Activated naive CD4-positive, alpha-beta T cell treated with anti-CD3 and anti-CD28 coated beads, Interleukin-2, amount 50 U/mL, for 72 hours (primary cell): ENCODE data around the gene MRFAP1L1. TPM values are rescaled to one million over a fixed set of nuclear protein-coding genes. Genes with fewer than 3 reads are reported as not detected.

Source experiments
- ATAC-seq, 2 donors: fragments of 150-1000 bp; cut with Tn5 transposase; 2 replicates each; pipeline ENCODE4 v1.10.0; 2021; ENCODE audit warnings: mild to moderate bottlenecking in 2 of 2, moderate library complexity in 2 of 2
- DNase-seq, 2 donors: peaks; one replicate each; pipeline ENCODE4 v3.0.0; 2021 to 2022; ENCODE audit warnings: low spot score in 2 of 2
- H3K27ac Mint-ChIP-seq, 2 donors: one replicate each; pipeline ENCODE4 v1.8.0; 2022; ENCODE audit warnings: mild to moderate bottlenecking in 2 of 2, mixed read lengths in 2 of 2
- H3K36me3 Mint-ChIP-seq, 2 donors: one replicate each; pipeline ENCODE4 v1.8.0; 2022; ENCODE audit warnings: mixed read lengths in 2 of 2
- H3K9me3 Mint-ChIP-seq, 2 donors: one replicate each; pipeline ENCODE4 v1.8.0; 2022; ENCODE audit warnings: mixed read lengths in 2 of 2
- total RNA-seq, 2 donors: library from RNA; stranded (reverse); gene quantifications; one replicate each; pipeline ENCODE4 v1.2.3, GENCODE V29; 2022

The MRFAP1L1 gene
- total RNA-seq, 2 donors from 2014 or later, result 23.1 to 40.5 TPM

- Mint-ChIP-seq H3K36me3 (no peaks in the 10 kb centered on the region), H3K27ac (no peak overlapping the region), H3K9me3 (no peaks in the 10 kb centered on the region)
- ATAC-seq, result no peak
- DNase-seq, result no peak
Observed at GRCh38 chr4:6662591-6662990, 47.1 kb downstream of the MRFAP1L1 start.

DNA sequence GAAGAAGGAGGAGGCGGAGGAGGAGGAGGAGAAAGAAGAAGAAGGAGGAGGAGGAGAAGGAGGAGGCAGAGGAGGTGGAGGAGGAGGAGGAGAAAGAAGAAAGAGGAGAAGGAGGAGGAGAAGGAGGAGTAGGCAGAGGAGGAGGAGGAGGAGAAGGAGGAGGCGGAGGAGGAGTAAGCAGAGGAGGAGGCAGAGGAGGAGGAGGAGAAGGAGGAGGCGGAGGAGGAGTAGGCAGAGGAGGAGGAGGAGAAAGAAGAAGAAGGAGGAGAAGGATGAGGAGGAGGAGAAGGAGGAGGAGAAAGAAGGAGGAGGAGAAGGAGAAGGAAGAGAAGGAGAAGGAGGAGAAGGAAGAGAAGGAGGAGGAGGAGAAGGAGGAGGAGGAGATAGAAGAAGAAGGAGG is 49.2 kb downstream of the MRFAP1L1 start:
- ATAC-seq, result no peak
- Mint-ChIP-seq H3K27ac (no peak overlapping the region), H3K9me3 (no peaks in the 10 kb centered on the region), H3K36me3 (no peaks in the 10 kb centered on the region)
- no peak for DNase-seq

DNA sequence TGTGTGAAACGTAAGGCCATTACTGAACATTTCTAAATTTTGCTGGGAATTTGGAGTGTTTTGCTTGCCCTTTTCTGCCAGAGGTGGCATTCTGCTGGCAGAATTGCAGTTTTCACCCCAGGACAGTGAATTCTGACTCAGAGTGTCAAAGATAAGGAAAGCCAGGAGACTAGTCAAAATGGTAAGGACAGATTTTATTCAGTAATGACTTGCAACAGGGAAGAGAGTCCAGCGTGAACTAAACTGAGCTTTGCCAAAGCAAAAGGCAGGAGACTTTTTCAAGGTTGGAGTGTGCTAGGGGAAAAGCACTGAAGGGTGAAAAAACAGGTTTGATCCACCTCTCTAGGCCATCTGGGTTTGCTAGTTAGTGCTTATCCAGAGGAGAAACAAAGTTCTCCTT is 49.8 kb downstream of the MRFAP1L1 start:
- H3K27ac Mint-ChIP-seq, result no peak overlapping the region

GRCh38 chr4:6658597-6659075 is 51.0 kb downstream of the MRFAP1L1 start:
- DNase-seq (peak in 1 of 2 donors; percentile 56), ATAC-seq (peak; percentile 74 to 80)
- peaks cover 0 to 4% of the 10 kb centered on the region in 2 donors for H3K9me3 Mint-ChIP-seq
- no peak overlapping the region for H3K27ac Mint-ChIP-seq
- H3K36me3 Mint-ChIP-seq, result peaks cover 0 to 6% of the 10 kb centered on the region in 2 donors

More for the DNA sequence above, 49.8 kb downstream of the MRFAP1L1 start:
- Mint-ChIP-seq H3K9me3 (no peaks in the 10 kb centered on the region), H3K36me3 (no peaks in the 10 kb centered on the region)
- ATAC-seq (no peak), DNase-seq (no peak)

DNA sequence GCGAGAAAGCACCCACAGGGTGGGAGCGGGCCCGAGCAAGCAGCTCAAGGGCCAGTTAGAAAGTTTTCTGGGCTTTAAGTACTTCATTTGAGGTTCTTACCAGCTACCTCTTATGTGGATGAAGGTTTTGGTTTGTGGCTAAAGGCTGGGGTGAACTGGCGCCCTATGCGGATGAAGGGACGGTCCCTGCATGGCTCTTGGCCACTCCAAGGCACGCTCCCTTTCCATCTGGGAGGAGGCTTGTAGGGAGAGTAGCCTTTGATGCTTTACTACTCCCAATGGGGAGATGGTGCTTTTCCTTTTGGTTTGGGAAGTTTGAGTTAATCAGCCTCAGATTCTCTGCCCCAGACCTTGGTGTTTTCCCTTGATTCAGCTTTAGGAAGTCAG is 51.5 kb downstream of the MRFAP1L1 start:
- peak in 1 of 2 donors; percentile 74 for ATAC-seq
- Mint-ChIP-seq H3K36me3 (peaks cover 0 to 6% of the 10 kb centered on the region in 2 donors), H3K9me3 (peaks cover 0 to 4% of the 10 kb centered on the region in 2 donors), H3K27ac (no peak overlapping the region)
- no peak for DNase-seq

Other genes with a start within 250 kb of the MRFAP1L1 start
- gene PPP2R2C, start 237.3 kb downstream of the MRFAP1L1 start, total RNA-seq, result not detected
- 10 to 100 TPM; 13.9 to 21.4 TPM for gene MAN2B2, start 134.7 kb downstream of the MRFAP1L1 start, total RNA-seq
- gene MRFAP1, start 69.2 kb downstream of the MRFAP1L1 start, total RNA-seq, result 100 to 1,000 TPM in 1 of 2 donors, 10 to 100 TPM in 1; 72.7 to 114 TPM
- 1 to 10 TPM in 1 of 2 donors, not detected in 1; 1.7 TPM for gene S100P, start 16.0 kb downstream of the MRFAP1L1 start, total RNA-seq
- 10 to 100 TPM in 1 of 2 donors, 1 to 10 TPM in 1; 7.2 to 15.9 TPM for gene BLOC1S4, start 6.3 kb upstream of the MRFAP1L1 start, total RNA-seq
- gene KIAA0232, start 72.9 kb upstream of the MRFAP1L1 start, total RNA-seq, result 10 to 100 TPM; 10.2 to 12.4 TPM
- gene TBC1D14, start 200.0 kb upstream of the MRFAP1L1 start, total RNA-seq, result 10 to 100 TPM; 21.3 to 38.2 TPM